SK-N-SH treated with all-trans-retinoic acid at 6 μM for 48 hours (cell line): ENCODE data around the gene NPAS3.

Source experiments
- ARNTL ChIP-seq: fragments of 450-650 bp; formaldehyde crosslinking; IDR thresholded peaks from 2 replicates; pipeline ENCODE4 v1.5.0; 2020; ENCODE audit warnings: low read depth, mild to moderate bottlenecking, moderate library complexity, borderline replicate concordance
- OSR1 ChIP-seq: fragments of 250-450 bp; sonication (Bioruptor Pico); IDR thresholded peaks from 2 replicates; pipeline ENCODE4 v1.8.0; 2022; ENCODE audit warnings: moderate library complexity, mild to moderate bottlenecking, inconsistent platforms
- RARB ChIP-seq: fragments of 250-450 bp; sonication (Bioruptor Pico); IDR thresholded peaks from 2 replicates; pipeline ENCODE4 v1.8.0; 2021; ENCODE audit warnings: mild to moderate bottlenecking, moderate library complexity
- TF ChIP-seq, protein P1 (sequence below): fragments of 250-450 bp; sonication (Bioruptor Pico); IDR thresholded peaks from 2 replicates; pipeline ENCODE4 v1.5.1; 2020; ENCODE audit warnings: low read depth, mild to moderate bottlenecking, moderate library complexity
- TF ChIP-seq, protein P2 (sequence below): fragments of 250-450 bp; sonication (Bioruptor Pico); IDR thresholded peaks from 2 replicates; pipeline ENCODE4 v1.8.0; 2020; ENCODE audit warnings: mild to moderate bottlenecking, moderate library complexity, borderline replicate concordance

DNA sequence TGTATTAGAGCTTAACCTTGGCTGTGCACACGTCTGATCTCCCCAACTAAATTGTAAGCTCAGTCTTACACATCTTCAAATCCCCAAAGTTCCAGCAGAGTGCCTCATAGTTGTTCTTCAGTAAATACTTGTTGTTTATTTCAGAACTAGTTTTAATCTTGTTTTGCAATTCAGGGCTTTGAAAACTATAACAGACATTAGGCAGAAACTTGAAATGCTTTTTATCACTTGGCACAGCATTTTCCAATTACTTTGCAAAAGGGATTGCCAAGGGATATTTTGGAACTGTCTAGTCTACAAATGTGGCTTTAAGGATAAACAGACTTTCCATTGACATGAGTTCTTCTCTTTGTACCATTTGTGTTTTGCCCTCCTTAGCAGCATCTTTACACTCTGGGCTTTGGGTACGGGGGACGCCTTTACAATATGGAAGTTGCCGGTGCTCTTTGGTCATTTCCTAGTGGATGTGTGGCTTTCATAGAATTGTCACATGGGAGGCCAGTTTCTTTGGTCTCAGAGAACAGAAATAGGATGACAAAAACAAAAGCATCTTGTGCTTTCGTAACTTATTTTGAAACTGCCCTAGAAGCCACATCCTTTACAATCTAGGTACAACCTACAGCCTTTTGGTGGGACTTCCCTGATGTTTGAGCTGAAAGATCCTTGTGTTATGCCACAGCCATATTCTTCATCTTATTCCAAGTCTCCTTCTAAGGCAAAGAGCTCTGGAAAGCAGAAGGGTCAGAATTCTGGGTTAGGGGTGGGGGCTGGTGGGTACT is 96.9 kb downstream of the NPAS3 start:
- no peak for TF ChIP-seq RARB (CRISPR knock-in tag)
- TF ChIP-seq, protein P1, sequence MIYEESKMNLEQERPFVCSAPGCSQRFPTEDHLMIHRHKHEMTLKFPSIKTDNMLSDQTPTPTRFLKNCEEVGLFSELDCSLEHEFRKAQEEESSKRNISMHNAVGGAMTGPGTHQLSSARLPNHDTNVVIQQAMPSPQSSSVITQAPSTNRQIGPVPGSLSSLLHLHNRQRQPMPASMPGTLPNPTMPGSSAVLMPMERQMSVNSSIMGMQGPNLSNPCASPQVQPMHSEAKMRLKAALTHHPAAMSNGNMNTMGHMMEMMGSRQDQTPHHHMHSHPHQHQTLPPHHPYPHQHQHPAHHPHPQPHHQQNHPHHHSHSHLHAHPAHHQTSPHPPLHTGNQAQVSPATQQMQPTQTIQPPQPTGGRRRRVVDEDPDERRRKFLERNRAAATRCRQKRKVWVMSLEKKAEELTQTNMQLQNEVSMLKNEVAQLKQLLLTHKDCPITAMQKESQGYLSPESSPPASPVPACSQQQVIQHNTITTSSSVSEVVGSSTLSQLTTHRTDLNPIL (CRISPR knock-in tag): no peak
- no peak for TF ChIP-seq OSR1
- TF ChIP-seq ARNTL (CRISPR knock-in tag): no peak
- TF ChIP-seq, protein P2, sequence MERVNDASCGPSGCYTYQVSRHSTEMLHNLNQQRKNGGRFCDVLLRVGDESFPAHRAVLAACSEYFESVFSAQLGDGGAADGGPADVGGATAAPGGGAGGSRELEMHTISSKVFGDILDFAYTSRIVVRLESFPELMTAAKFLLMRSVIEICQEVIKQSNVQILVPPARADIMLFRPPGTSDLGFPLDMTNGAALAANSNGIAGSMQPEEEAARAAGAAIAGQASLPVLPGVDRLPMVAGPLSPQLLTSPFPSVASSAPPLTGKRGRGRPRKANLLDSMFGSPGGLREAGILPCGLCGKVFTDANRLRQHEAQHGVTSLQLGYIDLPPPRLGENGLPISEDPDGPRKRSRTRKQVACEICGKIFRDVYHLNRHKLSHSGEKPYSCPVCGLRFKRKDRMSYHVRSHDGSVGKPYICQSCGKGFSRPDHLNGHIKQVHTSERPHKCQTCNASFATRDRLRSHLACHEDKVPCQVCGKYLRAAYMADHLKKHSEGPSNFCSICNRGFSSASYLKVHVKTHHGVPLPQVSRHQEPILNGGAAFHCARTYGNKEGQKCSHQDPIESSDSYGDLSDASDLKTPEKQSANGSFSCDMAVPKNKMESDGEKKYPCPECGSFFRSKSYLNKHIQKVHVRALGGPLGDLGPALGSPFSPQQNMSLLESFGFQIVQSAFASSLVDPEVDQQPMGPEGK (CRISPR knock-in tag): no peak
